Islet precursor cell (in vitro differentiated cells): ENCODE measurements around the gene MBLAC1.

Source experiments
- DNase-seq: peaks from one replicate; pipeline ENCODE4 v3.0.0-alpha.2; 2018

The MBLAC1 gene

DNA sequence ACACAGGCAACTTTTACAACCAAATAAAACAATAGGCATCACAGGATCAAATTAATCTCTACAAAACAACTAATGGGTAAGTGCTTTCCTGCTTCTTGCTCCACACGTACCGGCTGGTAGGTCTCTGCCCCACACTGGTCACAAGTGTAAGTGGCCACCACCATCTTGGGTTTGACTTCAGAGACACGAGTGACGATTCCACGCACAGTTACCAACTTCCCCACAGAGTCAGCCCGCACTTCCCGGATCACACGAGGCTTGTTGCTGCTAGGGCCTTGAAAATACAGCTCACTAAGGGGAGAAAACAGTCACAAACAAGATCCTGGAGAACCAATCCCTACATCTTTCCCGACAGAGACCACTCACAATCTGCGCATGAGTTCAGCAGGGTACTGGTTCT, 27.9 kb upstream of the MBLAC1 start:
- DNase-seq: no peak

DNA sequence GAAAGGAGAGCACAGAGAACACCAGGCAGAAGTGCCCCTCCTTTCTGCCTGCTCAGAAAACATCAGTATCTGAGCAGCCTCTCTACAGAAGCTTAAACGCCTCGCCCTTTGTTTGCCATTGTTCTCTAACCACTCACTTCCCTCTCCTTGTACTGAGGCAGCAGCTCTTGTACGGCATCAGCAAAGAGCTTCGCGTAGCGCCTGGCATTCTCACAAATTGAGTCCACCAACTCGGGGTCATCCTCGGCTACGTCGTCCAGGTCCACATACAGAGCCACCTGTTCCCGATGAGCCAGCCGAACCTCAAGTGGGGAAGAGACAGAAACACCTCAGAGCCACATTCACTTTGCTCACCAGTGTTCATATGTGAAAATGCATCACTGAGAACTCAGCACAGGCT, 27.3 kb upstream of the MBLAC1 start:
- no peak for DNase-seq

DNA sequence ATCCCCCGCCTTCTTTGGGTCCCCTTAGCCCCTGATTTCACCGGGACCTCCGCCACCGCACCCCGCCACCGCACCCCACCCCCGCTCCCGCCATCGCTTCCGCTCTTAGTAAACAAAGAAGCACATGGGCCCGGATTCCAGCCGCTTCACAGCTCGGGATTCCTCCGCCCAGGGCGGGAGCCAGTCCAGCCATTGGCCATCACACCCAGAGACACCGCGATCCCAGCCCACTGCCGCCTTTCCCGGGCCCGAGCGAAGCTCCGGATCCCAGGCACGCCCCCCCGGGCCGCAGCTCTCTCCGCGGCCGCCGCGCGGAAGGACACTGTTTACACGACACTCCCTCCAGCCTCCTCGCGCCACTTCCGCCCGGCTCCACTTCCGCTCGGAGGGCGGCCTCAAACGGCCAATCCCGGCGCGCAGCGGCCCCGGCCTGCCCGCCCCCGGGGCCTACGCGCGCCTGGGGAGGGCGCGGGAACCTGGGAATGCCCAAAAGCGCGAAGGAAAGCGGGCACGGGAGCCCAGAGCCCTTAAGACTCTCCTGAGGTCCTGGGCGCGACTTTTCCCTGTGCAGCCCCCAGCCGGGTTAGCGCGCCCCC, 26.2 kb upstream of the MBLAC1 start:
- DNase-seq: peak; percentile 98

- peak; percentile 99 for DNase-seq
These were observed 25.5 kb upstream of the MBLAC1 start, which contains the start of the genes AP4M1 and MCM7 for GRCh38 chr7:100101016-100101862. Gene AP4M1 (plus strand): TSS chr7:100101643. CDS start chr7:100101715, 72 bp downstream. Gene MCM7 (minus strand): TSS chr7:100101397. CDS start chr7:100101294, 103 bp downstream.

DNA sequence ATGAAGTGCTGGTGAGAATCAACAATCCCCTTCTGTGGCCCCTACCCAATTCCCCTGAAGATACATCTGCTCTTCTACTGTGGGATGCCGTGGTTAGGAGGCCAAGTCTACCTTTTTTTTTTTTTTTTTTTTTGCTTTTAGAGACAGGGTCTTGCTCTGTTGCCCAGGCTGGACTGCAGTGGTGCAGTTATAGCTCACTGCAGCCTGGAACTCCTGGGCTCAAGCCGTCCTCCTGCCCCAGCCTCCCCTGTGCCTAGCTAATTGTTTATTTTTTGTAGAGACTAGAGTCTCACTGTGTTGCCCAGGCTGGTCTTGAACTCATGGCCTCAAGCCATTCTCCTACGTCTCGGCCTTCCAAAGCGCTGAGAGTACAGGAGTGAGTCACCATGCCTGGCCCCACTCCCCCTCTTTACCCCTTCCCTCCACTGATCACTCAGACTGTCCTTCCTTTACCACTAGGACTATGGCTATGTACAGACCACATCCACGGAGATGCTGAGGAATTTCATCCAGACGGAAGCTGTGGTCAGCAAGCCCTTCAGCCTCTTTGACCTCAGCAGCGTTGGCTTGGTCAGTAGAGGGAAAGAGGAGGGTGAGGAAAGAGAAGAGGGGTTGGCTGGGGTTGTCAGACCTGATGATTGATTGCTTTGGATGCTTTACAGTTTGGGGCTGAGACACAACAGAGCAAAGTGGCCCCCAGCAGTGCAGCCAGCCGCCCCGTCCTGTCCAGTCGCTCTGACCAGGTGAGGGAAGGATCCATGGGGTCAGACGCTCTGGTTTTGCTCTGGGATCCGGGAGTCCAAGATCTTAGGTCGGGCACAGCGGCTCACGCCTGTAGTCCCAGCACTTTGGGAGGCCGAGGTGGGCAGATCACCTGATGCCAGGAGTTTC, 23.6 kb upstream of the MBLAC1 start:
- DNase-seq: peak; percentile 88

DNA sequence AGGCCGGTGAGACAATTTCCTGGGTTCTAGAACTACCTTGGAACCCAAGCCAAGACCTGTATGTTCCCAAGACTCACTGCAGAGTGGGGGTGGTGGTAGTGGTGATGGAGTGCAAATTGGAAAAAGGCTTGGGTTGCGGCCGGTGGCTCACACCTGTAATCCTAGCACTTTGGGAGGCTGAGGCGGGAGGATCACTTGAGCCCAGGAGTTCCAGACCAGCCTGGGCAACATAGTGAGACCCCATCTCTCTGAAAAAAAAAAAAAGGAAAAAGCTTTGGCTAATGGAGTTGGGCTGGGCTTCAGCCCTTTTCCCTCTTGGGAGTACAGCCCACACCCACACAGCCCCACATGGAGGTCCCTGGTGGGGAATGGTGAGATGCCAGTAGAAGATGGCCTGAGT, 21.2 kb upstream of the MBLAC1 start:
- no peak for DNase-seq

DNA sequence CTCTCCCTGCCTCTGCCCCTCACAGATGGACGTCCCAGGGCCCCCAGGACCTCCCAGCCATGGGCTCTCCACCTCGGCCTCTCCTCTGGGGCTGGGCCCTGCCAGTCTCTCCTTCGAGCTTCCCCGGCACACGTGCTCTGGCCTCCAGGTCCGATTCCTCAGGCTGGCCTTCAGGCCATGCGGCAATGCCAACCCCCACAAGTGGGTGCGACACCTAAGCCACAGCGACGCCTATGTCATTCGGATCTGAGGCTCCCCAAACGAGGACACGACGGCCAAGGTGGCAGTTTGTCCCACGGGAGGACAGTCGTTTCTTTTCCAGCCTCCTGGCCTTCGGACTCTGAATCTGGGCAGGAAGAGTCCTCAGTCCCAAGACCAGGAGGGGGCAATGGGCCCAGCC, 20.1 kb upstream of the MBLAC1 start:
- DNase-seq: no peak

DNA sequence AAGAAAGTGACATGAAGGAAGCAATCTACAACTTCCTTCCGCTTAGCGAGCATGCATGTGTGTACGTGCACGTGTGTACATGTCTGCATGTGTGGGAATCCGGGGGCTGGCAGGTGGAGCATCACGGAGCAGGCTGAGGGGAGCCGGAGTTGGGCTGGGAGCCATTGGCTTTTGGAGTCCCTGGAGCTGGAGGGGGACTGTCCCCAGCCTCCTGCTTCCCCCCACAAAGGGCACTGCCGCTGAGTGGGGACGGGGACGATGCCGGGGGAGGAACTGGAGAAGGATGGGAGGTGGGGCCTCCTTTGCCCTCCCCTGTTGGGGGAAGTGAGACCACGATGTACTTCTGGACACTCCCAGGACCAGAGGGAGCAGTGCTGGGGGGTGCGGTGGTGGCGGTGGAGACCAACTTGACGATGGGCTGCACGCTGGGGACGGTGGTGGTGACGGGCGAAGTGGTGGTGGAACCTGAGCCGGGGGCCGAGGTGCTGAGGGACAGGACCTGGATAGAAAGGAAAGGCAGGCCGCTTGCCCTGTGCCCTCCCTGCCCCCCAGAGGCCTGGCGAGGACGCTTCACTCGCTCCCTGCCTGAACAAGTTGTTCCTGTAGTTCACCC, 19.5 kb upstream of the MBLAC1 start:
- no peak for DNase-seq

DNA sequence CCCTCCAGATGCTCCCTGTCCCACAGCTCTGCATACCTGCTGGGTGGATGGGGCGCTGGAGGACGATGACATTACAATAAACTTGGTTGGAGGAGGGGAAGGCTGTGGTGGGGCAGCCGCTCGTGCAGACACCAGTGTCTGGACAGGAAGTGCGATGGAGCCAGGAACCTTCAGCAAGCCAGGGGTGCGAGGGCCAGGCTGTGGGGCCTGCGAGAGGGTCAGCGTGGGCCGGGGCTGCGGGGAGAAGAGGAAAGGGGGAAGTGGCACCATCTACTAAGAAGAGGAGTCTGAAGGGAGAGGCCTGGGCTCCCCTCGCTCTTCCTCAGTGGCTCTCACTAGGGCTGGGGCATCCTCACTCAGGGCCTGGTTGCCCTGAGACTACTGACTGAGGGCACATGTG, 18.9 kb upstream of the MBLAC1 start:
- DNase-seq: no peak

GRCh38 chr7:100109521-100110163, 17.1 kb upstream of the MBLAC1 start:
- DNase-seq: no peak

DNA sequence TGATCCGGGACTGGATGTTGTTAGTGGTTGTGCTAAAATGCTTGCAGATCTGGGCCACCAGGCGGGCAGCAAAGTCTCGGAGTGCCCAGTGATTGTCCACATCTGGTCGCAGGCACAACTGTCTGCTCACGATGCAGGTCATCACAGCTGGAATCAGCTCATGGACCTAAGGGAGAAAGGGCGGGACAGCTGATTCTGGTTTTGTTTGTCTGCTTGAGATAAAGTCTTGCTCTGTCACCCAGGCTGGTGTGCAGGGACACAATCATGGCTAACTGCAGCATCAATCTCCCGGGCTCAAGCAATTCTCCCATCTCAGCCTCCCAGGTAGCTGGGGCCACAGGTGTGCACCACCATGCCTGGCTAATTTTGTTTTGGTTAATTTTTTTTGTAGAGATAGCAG, 15.6 kb upstream of the MBLAC1 start:
- no peak for DNase-seq

GRCh38 chr7:100111914-100112313, 14.9 kb upstream of the MBLAC1 start:
- DNase-seq: no peak

DNA sequence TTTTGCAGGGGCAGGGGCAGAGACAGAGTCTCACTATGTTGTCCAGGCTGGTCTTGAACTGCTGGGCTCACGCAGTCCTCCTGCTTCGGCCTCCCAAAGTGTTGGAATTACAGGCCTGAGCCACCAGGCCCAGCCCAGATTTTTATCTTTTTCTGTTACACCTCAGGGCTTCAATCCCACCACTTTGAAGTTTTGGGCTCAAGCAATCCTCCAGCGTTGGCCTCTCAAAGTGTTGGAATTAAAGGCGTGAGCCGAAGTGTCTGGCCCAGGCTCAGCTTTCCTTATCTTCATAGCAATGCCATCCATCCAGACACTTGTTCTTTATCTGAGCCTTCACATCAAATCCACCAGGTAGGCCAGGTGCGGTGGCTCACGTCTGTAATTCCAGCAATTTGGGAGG, 11.7 kb upstream of the MBLAC1 start:
- DNase-seq: no peak

DNA sequence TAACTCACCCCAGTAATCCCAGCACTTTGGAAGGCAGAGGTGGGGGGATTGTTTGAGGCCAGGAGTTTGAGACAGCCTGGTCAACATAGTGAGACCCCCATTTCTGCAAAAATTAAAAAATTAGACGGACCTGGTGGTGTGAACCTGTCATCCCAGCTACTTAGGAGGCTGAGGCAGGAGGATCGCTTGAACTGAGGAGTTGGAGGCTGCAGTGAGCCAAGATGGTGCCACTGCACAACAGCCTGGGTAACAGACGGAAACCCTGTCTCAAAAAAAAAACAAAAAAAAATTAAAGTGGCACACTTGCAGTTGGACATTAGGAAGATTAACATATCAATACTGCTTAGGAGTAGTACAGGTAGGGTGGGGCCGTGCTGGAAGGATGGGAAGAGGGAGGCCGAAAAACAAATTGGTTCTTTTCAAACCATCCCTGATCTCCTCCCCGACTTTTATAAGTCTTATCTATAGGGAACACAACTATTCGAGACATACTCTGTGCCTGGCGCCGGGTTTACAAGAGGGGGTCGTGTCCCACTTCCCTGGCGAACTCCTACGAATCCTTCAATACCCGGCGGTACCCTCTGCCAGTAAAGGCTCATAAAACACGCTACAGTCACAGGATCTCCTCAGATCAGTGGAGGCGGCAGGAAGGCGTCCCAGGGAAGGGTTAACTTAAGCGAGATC, 8.2 kb upstream of the MBLAC1 start:
- DNase-seq: no peak

GRCh38 chr7:100119072-100119969, 7.4 kb upstream of the MBLAC1 start, which contains the start of the genes CNPY4 and TAF6:
Gene CNPY4 (plus strand): TSS chr7:100119634. CDS start chr7:100119745, 111 bp downstream.
Gene TAF6 (minus strand): TSS chr7:100119358. CDS start chr7:100114209, 5,149 bp downstream.
- peak; percentile 96 for DNase-seq

- peak; percentile 84 for DNase-seq
These were observed 6.6 kb upstream of the MBLAC1 start for GRCh38 chr7:100119970-100120732.

GRCh38 chr7:100120733-100121036, 6.1 kb upstream of the MBLAC1 start:
- no peak for DNase-seq

GRCh38 chr7:100122067-100122466, 4.7 kb upstream of the MBLAC1 start:
- peak; percentile 74 for DNase-seq

DNA sequence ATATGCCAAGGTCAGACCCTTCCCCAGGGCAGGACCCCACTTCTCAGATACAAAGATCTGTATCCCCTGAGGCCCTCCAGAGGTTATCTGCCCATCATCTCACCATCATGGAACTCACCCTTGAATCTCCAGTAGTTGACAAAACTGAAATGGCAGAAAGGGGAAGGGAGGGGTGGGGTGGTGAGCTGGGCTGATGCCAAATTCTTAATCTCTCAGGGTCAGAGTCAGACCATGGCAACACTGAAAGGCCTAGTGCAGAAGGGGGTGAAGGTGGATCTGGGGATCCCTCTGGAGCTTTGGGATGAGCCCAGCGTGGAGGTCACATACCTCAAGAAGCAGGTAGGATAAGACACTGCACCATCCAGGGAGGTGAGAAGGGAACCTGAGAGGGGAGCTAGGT, 4.2 kb upstream of the MBLAC1 start:
- DNase-seq: no peak
